Testis (tissue), 2 donors: ENCODE results near the gene ZNF195.
"Not testable (repeated sequence)": the region's sequence is repeated elsewhere in the genome, so short reads cannot be mapped to it uniquely, and the experiment has no call there.

Source experiments
- POLR2A ChIP-seq: fragments of 450-650 bp; IDR thresholded peaks from one replicate; pipeline ENCODE4 v1.6.1; 2017; ENCODE audit warnings: antibody characterized with exemption, mild to moderate bottlenecking, moderate library complexity
- TF ChIP-seq, protein P1 (sequence below), 3 experiments: fragments of 450-650 bp in 2 of 3; fragments of 200-600 bp in 1 of 3; sonication (generic) in 1 of 3; IDR thresholded peaks; one replicate each; pipeline ENCODE4 v1.5.1; 2016 to 2019; ENCODE audit warnings: antibody characterized with exemption in 3 of 3, mild to moderate bottlenecking in 2 of 3, moderate library complexity in 1 of 3

DNA sequence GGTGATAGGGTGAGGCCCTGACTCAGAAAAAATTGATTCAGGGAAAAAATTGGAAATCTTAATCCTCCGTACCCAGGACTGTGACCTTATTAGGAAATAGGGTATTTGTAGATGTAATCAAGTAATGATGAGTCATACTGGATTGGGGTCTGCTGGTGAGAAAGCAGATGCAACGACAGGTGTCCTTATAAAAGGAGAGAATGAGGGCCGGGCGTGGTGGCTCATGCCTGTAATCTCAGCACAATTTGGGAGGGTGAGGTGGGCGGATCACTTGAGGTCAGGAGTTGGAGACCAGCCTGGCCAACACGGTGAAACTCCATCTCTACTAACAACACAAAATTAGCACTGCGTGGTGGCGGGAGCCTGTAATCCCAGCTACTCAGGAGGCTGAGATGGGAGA is 47.6 kb upstream of the ZNF195 start:
- TF ChIP-seq, protein P1, sequence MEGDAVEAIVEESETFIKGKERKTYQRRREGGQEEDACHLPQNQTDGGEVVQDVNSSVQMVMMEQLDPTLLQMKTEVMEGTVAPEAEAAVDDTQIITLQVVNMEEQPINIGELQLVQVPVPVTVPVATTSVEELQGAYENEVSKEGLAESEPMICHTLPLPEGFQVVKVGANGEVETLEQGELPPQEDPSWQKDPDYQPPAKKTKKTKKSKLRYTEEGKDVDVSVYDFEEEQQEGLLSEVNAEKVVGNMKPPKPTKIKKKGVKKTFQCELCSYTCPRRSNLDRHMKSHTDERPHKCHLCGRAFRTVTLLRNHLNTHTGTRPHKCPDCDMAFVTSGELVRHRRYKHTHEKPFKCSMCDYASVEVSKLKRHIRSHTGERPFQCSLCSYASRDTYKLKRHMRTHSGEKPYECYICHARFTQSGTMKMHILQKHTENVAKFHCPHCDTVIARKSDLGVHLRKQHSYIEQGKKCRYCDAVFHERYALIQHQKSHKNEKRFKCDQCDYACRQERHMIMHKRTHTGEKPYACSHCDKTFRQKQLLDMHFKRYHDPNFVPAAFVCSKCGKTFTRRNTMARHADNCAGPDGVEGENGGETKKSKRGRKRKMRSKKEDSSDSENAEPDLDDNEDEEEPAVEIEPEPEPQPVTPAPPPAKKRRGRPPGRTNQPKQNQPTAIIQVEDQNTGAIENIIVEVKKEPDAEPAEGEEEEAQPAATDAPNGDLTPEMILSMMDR (IDR thresholded peaks at IDR 0.05), result not testable (repeated sequence)
- TF ChIP-seq POLR2A, result not testable (repeated sequence)
